ENCODE measurements around the gene UGT2B15. TPM values are rescaled to one million over a fixed set of nuclear protein-coding genes. Genes with fewer than 3 reads are reported as not detected.
"Not testable (repeated sequence)": the region's sequence is repeated elsewhere in the genome, so short reads cannot be mapped to it uniquely, and the experiment has no call there.

The UGT2B15 gene
- total and polyA plus RNA-seq, 12 donors: 0.19 to 0.22 TPM; not detected in 10

GRCh38 chr4:68693325-68694075, 23.0 kb upstream of the UGT2B15 start:
- TF ChIP-seq CTCF (IDR thresholded peaks at IDR 0.05) (no peak), POLR2A (IDR thresholded peaks at IDR 0.05) (no peak)
- no peak overlapping the region for H3K4me3 ChIP-seq
- WGBS, 4 donors: 70 to 78% (median 74%) methylated on average over 9 of the region's 9 CpGs
- DNase-seq: no peak
- H3K9me3 ChIP-seq (replicated peaks in 1 of 3): no peaks in the 10 kb centered on the region
- H3K27me3 ChIP-seq: no peaks in the 10 kb centered on the region
- no peaks in the 10 kb centered on the region for H3K4me1 ChIP-seq (replicated peaks in 1 of 2)
- H3K27ac ChIP-seq: no peak overlapping the region
- intact Hi-C loops (cut with DNase I): no loop called here
- no peaks in the 10 kb centered on the region for H3K36me3 ChIP-seq (replicated peaks in 1 of 2)

GRCh38 chr4:68691186-68691585, 20.7 kb upstream of the UGT2B15 start:
- Histone ChIP-seq H3K4me1 (replicated peaks in 1 of 2) (no peaks in the 10 kb centered on the region), H3K9me3 (replicated peaks in 1 of 3) (no peaks in the 10 kb centered on the region), H3K27me3 (no peaks in the 10 kb centered on the region), H3K4me3 (no peak overlapping the region), H3K36me3 (replicated peaks in 1 of 2) (no peaks in the 10 kb centered on the region), H3K27ac (no peak overlapping the region)
- no peak for DNase-seq
- intact Hi-C loops (cut with DNase I): no loop called here
- TF ChIP-seq CTCF (IDR thresholded peaks at IDR 0.05): no peak
- TF ChIP-seq POLR2A (IDR thresholded peaks at IDR 0.05): no peak
- 59 to 67% (median 61%) methylated on average over 3 of the region's 3 CpGs for WGBS, 4 donors

- WGBS, 4 donors: 77 to 93% (median 83%) methylated on average over 4 to 5 of the region's 5 CpGs
- Histone ChIP-seq H3K9me3 (replicated peaks in 1 of 3) (no peaks in the 10 kb centered on the region), H3K4me3 (no peak overlapping the region), H3K36me3 (replicated peaks in 1 of 2) (no peaks in the 10 kb centered on the region), H3K27ac (no peak overlapping the region), H3K27me3 (no peaks in the 10 kb centered on the region), H3K4me1 (replicated peaks in 1 of 2) (no peaks in the 10 kb centered on the region)
- TF ChIP-seq CTCF (IDR thresholded peaks at IDR 0.05) (no peak), POLR2A (IDR thresholded peaks at IDR 0.05) (no peak)
- DNase-seq: no peak
- intact Hi-C loops (cut with DNase I): no loop called here
Observed at GRCh38 chr4:68683034-68683433, 12.6 kb upstream of the UGT2B15 start.

GRCh38 chr4:68681298-68681697, 10.8 kb upstream of the UGT2B15 start:
- H3K4me3 ChIP-seq: not testable (repeated sequence)

GRCh38 chr4:68673143-68673542, 2.7 kb upstream of the UGT2B15 start:
- Histone ChIP-seq H3K27ac (no peak overlapping the region), H3K4me3 (no peak overlapping the region), H3K36me3 (replicated peaks in 1 of 2) (no peaks in the 10 kb centered on the region), H3K27me3 (no peaks in the 10 kb centered on the region), H3K4me1 (replicated peaks in 1 of 2) (no peaks in the 10 kb centered on the region), H3K9me3 (replicated peaks in 1 of 3) (no peaks in the 10 kb centered on the region)
- WGBS, 4 donors: 86 to 90% (median 89%) methylated on average over 7 of the region's 7 CpGs
- intact Hi-C loops (cut with DNase I): no loop called here
- no peak for DNase-seq
- TF ChIP-seq CTCF (IDR thresholded peaks at IDR 0.05) (no peak), POLR2A (IDR thresholded peaks at IDR 0.05) (no peak)

More at GRCh38 chr4:68681298-68681697, 10.8 kb upstream of the UGT2B15 start:
- H3K4me1 ChIP-seq (replicated peaks in 1 of 2); intact Hi-C loops (cut with DNase I); H3K27me3 ChIP-seq; H3K27ac ChIP-seq; DNase-seq; H3K9me3 ChIP-seq (replicated peaks in 1 of 3); H3K36me3 ChIP-seq (replicated peaks in 1 of 2): not testable (repeated sequence)
- 64 to 88% (median 75%) methylated on average over 3 of the region's 3 CpGs for WGBS, 4 donors

GRCh38 chr4:68671217-68671616, 765 bp upstream of the UGT2B15 start:
- DNase-seq; H3K4me1 ChIP-seq (replicated peaks in 1 of 2); H3K36me3 ChIP-seq (replicated peaks in 1 of 2); intact Hi-C loops (cut with DNase I); H3K27ac ChIP-seq; H3K27me3 ChIP-seq; H3K4me3 ChIP-seq; H3K9me3 ChIP-seq (replicated peaks in 1 of 3): not testable (repeated sequence)

GRCh38 chr4:68668537-68669163, 1.8 kb downstream of the UGT2B15 start:
- H3K9me3 ChIP-seq (replicated peaks in 1 of 3); H3K27ac ChIP-seq; intact Hi-C loops (cut with DNase I); DNase-seq; H3K36me3 ChIP-seq (replicated peaks in 1 of 2); H3K4me3 ChIP-seq; H3K4me1 ChIP-seq (replicated peaks in 1 of 2); H3K27me3 ChIP-seq: not testable (repeated sequence)
